ENCODE data around the gene NRL. TPM values are rescaled to one million over a fixed set of nuclear protein-coding genes. Genes with fewer than 3 reads are reported as not detected.
"Not testable (repeated sequence)": the region's sequence is repeated elsewhere in the genome, so short reads cannot be mapped to it uniquely, and the experiment has no call there.

Gene NRL
- total RNA-seq, 2 donors from 2014 or later: 1.2 to 1.5 TPM

DNA sequence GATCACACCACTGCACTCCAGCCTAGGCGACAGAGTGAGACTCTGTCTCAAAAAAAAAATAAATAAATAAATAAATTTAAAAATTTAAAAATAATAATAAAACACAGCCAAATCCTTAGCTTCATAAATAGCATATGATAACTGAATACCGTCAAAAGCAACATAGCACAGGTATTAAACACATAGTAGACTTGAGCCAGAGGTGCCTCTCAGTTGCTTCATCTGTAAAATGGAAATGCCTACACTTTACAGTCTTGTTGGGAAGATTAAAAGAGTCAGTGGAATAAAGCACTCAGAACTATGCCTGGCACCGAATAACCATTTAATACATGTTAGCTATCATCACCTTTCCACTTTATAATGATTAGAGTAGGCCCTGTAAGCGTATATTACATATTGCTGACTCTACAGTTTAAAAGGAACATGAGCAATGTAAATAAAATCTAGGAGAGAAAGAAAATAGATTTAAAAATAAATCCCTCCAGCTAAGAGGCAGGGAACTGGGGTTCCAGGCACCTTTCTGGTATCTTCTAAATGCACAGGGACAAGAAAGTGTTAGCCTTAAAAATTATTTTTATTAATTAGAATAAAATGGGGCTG is 8.0 kb downstream of the NRL start:
- intact Hi-C loops (cut with DNase I, micrococcal nuclease): no loop called here
- DNase-seq: no peak
- no peak for ATAC-seq

DNA sequence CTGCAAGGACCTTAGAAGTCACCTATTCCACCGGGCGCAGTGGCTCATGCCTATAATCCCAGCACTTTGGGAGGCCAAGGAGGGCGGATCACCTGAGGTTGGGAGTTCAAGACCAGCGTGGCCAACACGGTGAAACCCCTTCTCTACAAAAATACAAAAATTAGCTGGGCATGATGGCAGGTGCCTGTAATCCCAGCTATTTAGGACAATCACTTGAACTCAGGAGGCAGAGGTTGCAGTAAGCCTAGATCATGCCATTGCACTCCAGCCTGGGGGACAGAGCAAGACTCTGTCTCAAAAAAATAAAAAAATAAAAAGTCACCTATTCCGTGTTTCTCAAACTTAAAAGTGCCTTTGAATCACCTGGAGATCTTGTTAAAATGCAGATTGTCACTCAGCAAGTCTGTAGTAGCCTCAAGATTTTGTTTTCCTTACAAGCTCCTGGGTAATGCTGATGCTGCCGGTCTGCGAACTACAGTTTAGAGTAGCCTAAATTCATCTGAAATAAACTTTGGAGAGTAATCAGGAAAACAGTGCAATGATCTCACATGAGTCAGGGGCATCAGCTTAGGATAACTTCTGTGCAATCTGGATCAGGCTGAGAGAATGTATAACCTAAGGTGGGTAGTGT is 9.0 kb downstream of the NRL start:
- ATAC-seq; DNase-seq; intact Hi-C loops (cut with DNase I, micrococcal nuclease): not testable (repeated sequence)

GRCh38 chr14:24103451-24103850 is 11.3 kb downstream of the NRL start:
- intact Hi-C loops (cut with DNase I, micrococcal nuclease): no loop called here
- DNase-seq (no peak), ATAC-seq (no peak)

DNA sequence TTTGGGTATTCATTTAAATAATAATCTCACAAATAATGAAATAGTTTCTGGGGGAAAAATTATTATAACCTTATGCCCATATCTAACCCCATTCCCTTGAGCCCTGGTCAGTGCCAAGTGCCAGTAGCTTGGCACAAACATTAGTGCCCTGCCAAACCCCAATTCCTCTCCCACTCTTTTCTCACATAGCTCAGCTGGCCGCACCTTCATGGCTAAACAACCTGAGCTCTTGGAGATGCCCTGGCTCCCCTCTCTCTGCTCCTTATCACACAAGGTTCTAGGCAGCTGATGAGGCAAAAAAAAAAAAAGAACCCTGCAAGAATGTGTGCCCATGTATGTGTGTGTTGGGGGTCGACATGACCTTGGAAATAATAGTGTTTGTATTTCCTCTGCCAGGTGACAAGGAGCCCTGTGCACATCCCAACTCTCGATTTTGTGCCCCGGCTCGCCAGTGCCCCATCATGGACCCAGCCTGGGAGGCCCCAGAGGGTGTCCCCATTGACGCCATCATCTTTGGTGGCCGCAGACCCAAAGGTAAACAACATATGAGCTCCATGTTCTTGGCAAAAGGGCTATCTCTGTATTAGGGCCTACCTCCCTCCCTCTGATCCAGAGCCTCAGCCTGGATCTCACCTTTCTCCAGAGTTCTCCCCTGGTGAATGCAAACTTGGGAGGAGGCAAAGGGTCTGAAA is 12.2 kb downstream of the NRL start:
- DNase-seq: no peak
- intact Hi-C loops (cut with DNase I, micrococcal nuclease): no loop called here
- ATAC-seq: no peak

DNA sequence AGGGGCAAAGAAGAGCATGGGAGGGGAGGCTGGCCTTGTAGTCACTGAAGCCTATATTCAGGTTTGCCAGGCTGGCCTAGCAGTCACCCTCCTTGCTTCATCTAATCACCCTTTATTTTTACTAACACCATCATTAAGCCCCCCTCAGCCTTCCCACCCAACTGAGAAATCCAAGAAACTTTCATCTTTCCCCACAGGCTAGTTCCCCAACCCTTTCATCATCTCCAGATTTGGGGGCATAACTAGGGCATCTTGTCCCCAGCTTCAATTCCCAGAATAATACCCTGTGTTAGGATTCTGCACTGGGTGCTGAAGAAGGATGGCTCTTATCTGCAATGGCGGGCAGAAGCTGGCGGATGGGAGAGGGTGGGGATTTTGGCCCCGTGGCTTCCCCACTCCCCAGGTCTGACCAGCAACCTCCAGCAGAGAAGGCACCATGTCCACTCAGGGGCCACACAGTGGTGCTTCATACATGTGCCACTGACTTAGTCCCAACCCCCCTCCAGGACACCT is 13.7 kb downstream of the NRL start:
- DNase-seq (no peak), ATAC-seq (no peak)
- intact Hi-C loops (cut with DNase I, micrococcal nuclease): no loop called here

- intact Hi-C loops (cut with DNase I, micrococcal nuclease): no loop called here
- DNase-seq (no peak), ATAC-seq (no peak)
Observed at GRCh38 chr14:24100197-24100981, 14.4 kb downstream of the NRL start.

- ATAC-seq (no peak), DNase-seq (peak in 1 of 2 donors; percentile 48)
- intact Hi-C loops (cut with DNase I, micrococcal nuclease): no loop called here
Observed at GRCh38 chr14:24098927-24099813, 15.6 kb downstream of the NRL start.

DNA sequence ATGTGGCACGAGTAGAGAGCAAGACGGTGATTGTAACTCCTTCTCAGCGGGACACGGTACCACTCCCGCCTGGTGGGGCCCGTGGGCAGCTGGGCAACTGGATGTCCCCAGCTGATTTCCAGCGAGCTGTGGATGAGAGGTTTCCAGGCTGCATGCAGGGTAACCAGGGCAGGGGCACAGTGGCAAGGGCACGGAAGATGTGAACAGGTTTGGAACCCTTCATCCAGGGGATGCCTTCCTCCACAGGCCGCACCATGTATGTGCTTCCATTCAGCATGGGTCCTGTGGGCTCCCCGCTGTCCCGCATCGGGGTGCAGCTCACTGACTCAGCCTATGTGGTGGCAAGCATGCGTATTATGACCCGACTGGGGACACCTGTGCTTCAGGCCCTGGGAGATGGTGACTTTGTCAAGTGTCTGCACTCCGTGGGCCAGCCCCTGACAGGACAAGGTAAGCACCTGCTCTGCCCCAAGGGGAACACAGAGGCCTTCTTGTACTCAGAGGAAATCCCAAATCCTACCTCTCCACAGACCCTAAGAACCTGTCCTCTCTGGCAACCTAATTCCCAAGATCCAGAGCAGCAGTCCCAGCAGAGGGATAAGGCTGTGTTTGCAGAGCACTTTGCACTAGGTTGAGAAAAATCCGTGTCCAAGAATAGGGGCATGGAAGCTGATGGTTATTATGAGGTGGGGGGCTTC is 16.4 kb downstream of the NRL start:
- intact Hi-C loops (cut with DNase I, micrococcal nuclease): no loop called here
- DNase-seq (no peak), ATAC-seq (no peak)

DNA sequence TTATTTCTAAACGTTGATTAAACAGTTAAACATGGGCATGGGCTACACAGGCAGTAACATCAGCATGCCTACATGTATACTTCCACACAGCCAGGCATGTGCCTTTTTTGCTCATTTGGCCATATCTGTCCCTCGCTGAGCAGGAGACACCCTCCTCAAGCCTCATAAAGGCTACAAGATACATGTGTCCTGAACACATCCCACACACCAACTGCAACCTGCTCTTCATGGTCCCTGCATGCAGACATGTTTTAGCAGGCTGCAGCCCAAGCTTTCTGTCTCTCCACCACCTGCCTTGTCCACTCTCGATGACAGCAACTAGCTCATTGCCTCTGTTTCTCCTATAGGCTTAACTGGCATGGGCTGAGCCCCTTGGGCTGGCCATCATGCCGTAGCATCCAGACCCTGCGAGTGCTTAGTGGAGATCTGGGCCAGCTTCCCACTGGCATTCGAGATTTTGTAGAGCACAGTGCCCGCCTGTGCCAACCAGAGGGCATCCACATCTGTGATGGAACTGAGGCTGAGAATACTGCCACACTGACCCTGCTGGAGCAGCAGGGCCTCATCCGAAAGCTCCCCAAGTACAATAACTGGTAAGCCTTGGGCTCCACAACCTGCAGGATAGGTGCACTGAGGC is 18.1 kb downstream of the NRL start:
- ATAC-seq: no peak
- intact Hi-C loops (cut with DNase I, micrococcal nuclease): no loop called here
- no peak for DNase-seq

DNA sequence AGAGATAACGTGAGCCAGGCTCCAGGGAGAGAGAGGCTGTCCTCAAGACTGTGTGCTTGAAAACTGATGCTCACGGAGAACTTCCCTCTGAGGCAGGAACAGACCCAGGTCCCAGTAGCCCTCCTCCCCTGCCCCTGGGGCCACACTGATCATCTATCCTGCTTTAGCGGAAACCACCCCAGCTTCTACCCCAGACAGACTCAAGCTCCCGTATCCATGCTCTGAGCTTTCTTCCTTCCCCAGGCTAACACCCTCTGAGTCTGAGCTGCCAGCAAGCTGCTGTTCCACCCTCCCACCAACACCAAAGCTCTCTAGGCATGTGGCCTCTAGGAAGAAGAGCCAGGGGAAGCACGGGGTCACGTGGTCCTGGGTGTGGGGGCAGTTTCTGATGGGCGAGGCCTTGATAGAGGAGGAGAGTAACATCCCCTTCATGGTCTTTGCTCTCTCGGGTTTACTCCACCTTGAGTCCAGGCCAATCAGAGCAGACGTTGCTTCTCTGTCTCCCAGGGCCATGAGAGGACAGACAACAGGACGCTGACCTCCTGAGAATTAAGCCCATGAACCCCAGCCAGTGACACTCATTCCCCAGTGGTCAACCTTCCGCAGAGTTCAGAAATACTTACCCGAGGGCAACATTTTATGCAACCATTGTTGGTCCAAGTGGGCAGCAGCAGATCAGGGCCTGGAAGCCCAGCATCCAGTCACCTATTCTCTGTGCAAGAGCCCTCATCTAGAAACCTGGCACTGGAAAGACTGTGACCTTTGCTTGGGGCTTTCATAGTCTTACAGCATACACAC is 19.3 kb downstream of the NRL start:
- DNase-seq: peak; percentile 91 to 95
- intact Hi-C loops (cut with DNase I, micrococcal nuclease): no loop called here
- ATAC-seq: peak; percentile 65

- DNase-seq (peak in 1 of 2 donors; percentile 44), ATAC-seq (peak; percentile 3)
- intact Hi-C loops (cut with DNase I, micrococcal nuclease): no loop called here
Observed at GRCh38 chr14:24094841-24095270, 19.9 kb downstream of the NRL start.

- intact Hi-C loops (cut with DNase I, micrococcal nuclease): no loop called here
- DNase-seq (peak; percentile 97), ATAC-seq (peak; percentile 74)
Observed at GRCh38 chr14:24093901-24094840, 20.6 kb downstream of the NRL start, which contains the start of gene PCK2. TSS of gene PCK2 (plus strand) at chr14:24094311. CDS start at chr14:24094406, 95 bp downstream.

GRCh38 chr14:24093207-24093900 is 21.4 kb downstream of the NRL start:
- no peak for ATAC-seq
- no peak for DNase-seq
- intact Hi-C loops (cut with DNase I, micrococcal nuclease): no loop called here

- ATAC-seq: no peak
- intact Hi-C loops (cut with DNase I, micrococcal nuclease): no loop called here
- no peak for DNase-seq
Observed at GRCh38 chr14:24092505-24093206, 22.1 kb downstream of the NRL start.
